Caco-2 (cell line): Measurements from ENCODE around the gene USH2A. TPM values are rescaled to one million over a fixed set of nuclear protein-coding genes. Genes with fewer than 3 reads are reported as not detected.
A peak's percentile ranks its signal among the peaks of the same experiment; 100 is the strongest.

Source experiments
- BruUV-seq: library from RNA; stranded (reverse); fragments of 400-500 nt; replicated peaks from 2 replicates; lab custom pipeline; 2021; lab: Mats Ljungman, UMichigan
- CTCF ChIA-PET: fragments of 300-600 bp; sonication (Branson Sonifier 250); formaldehyde crosslinking; loops from one replicate; lab custom pipeline; 2022; ENCODE audit warnings: antibody characterized with exemption; lab: Charles Lee
- POLR2A ChIA-PET: fragments of 300-600 bp; sonication (Branson Sonifier 250); formaldehyde crosslinking; loops from one replicate; lab custom pipeline; 2022; ENCODE audit warnings: antibody characterized with exemption; lab: Charles Lee
- DNase-seq, 2 experiments: peaks; one replicate each; pipeline versions ENCODE4 v3.0.0 to v3.0.0-alpha.2; 2020 to 2022
- H3K27me3 ChIP-seq: replicated peaks from 2 replicates; pipeline ENCODE4 v1.6.0; 2011; ENCODE audit warnings: low read length; ENCODE audit not compliant: control insufficient read depth, insufficient read depth
- H3K36me3 ChIP-seq: 2 replicates; pipeline ENCODE4 v1.5.1; 2011; ENCODE audit warnings: low read length; ENCODE audit not compliant: control insufficient read depth, insufficient read depth
- H3K4me1 ChIP-seq: fragments of 250-450 bp; sonication (Bioruptor Pico); 2 replicates; pipeline ENCODE4 v1.5.1; 2020; ENCODE audit warnings: mild to moderate bottlenecking
- H3K4me3 ChIP-seq: 2 replicates; pipeline ENCODE4 v1.5.1; 2011; ENCODE audit warnings: low read depth, mild to moderate bottlenecking, control low read depth, low read length
- H3K9me3 ChIP-seq: fragments of 250-450 bp; sonication (Bioruptor Pico); 2 replicates; pipeline ENCODE4 v1.5.1; 2020; ENCODE audit warnings: mild to moderate bottlenecking, moderate library complexity
- H3K27ac Mint-ChIP-seq: one replicate; pipeline ENCODE4 v1.8.0; 2022; ENCODE audit warnings: mixed read lengths; ENCODE audit not compliant: unreplicated experiment
- H3K27me3 Mint-ChIP-seq: one replicate; pipeline ENCODE4 v1.8.0; 2022; ENCODE audit warnings: mixed read lengths; ENCODE audit not compliant: insufficient read depth, unreplicated experiment
- H3K36me3 Mint-ChIP-seq: one replicate; pipeline ENCODE4 v1.8.0; 2022; ENCODE audit warnings: mild to moderate bottlenecking, mixed read lengths; ENCODE audit not compliant: insufficient read depth, unreplicated experiment
- H3K4me1 Mint-ChIP-seq: one replicate; pipeline ENCODE4 v1.8.0; 2022; ENCODE audit warnings: low read depth, mixed read lengths; ENCODE audit not compliant: unreplicated experiment
- H3K4me3 Mint-ChIP-seq: one replicate; pipeline ENCODE4 v1.8.0; 2022; ENCODE audit warnings: mild to moderate bottlenecking, moderate library complexity, mixed read lengths; ENCODE audit not compliant: unreplicated experiment
- H3K9me3 Mint-ChIP-seq: one replicate; pipeline ENCODE4 v1.8.0; 2022; ENCODE audit warnings: mixed read lengths; ENCODE audit not compliant: unreplicated experiment
- CTCF ChIP-seq, 2 experiments: fragments of 200-600 bp in 1 of 2; IDR thresholded peaks; 1 replicate in 1 of 2; 2 replicates in 1 of 2; pipeline versions ENCODE4 v1.5.1 to v1.8.0; 2011 to 2022; ENCODE audit warnings: antibody characterized with exemption in 1 of 2, control low read depth in 1 of 2, inconsistent platforms in 1 of 2, low read depth in 1 of 2, low read length in 1 of 2, mild to moderate bottlenecking in 1 of 2, moderate library complexity in 1 of 2; ENCODE audit not compliant: insufficient read depth in 1 of 2, severe bottlenecking in 1 of 2, unreplicated experiment in 1 of 2
- intact Hi-C: fragments of 100-400 bp; cut with micrococcal nuclease; formaldehyde crosslinking; loops from one replicate; pipeline ENCODE4 v1.10.0; 2022; ENCODE audit not compliant: unreplicated experiment
- total RNA-seq: library from RNA; stranded (reverse); gene quantifications from 2 replicates; pipeline ENCODE4 v1.2.3, GENCODE V29; 2022

The USH2A gene
- total RNA-seq, 1 experiment from 2014 or later: 0.11 TPM

GRCh38 chr1:216124192-216124781 is 299.0 kb downstream of the USH2A start:
- no peaks in the 10 kb centered on the region for H3K36me3 Mint-ChIP-seq
- CTCF ChIA-PET: no interaction called here
- no TSS peak for BruUV-seq
- H3K4me1 ChIP-seq: no peaks in the 10 kb centered on the region
- no peaks in the 10 kb centered on the region for H3K36me3 ChIP-seq
- no peak for TF ChIP-seq CTCF (IDR thresholded peaks at IDR 0.05; ENCODE audit: insufficient read depth in 1 of 2, low read depth in 1 of 2, low read length in 1 of 2, severe bottlenecking in 1 of 2, unreplicated experiment in 1 of 2)
- intact Hi-C loops: no loop called here
- no peak overlapping the region for H3K4me3 Mint-ChIP-seq
- no peaks in the 10 kb centered on the region for H3K4me1 Mint-ChIP-seq
- H3K27me3 Mint-ChIP-seq: peaks cover 3% of the 10 kb centered on the region
- no peaks in the 10 kb centered on the region for H3K27me3 ChIP-seq
- POLR2A ChIA-PET: no interaction called here
- H3K4me3 ChIP-seq: no peak overlapping the region
- no peaks in the 10 kb centered on the region for H3K9me3 Mint-ChIP-seq
- no peaks in the 10 kb centered on the region for H3K9me3 ChIP-seq
- no peak overlapping the region for H3K27ac Mint-ChIP-seq
- DNase-seq: no peak

GRCh38 chr1:216123446-216124191 is 299.6 kb downstream of the USH2A start:
- no peaks in the 10 kb centered on the region for H3K36me3 ChIP-seq
- no peaks in the 10 kb centered on the region for H3K27me3 ChIP-seq
- intact Hi-C loops: no loop called here
- DNase-seq: no peak
- H3K4me1 Mint-ChIP-seq: no peaks in the 10 kb centered on the region
- H3K4me1 ChIP-seq: no peaks in the 10 kb centered on the region
- H3K4me3 ChIP-seq: no peak overlapping the region
- CTCF ChIA-PET: no interaction called here
- no peaks in the 10 kb centered on the region for H3K9me3 ChIP-seq
- no peak overlapping the region for H3K27ac Mint-ChIP-seq
- no peak overlapping the region for H3K4me3 Mint-ChIP-seq
- BruUV-seq: no TSS peak
- no peaks in the 10 kb centered on the region for H3K9me3 Mint-ChIP-seq
- H3K36me3 Mint-ChIP-seq: no peaks in the 10 kb centered on the region
- POLR2A ChIA-PET: no interaction called here
- H3K27me3 Mint-ChIP-seq: peaks cover under 1% of the 10 kb centered on the region
- TF ChIP-seq CTCF (IDR thresholded peaks at IDR 0.05; ENCODE audit: insufficient read depth in 1 of 2, low read depth in 1 of 2, low read length in 1 of 2, severe bottlenecking in 1 of 2, unreplicated experiment in 1 of 2): no peak

- Histone ChIP-seq H3K36me3 (no peaks in the 10 kb centered on the region), H3K27me3 (no peaks in the 10 kb centered on the region), H3K9me3 (no peaks in the 10 kb centered on the region), H3K4me1 (no peaks in the 10 kb centered on the region), H3K4me3 (no peak overlapping the region)
- intact Hi-C loops: loop anchor here (1.0 to 10.0 kb wide), 7 partner anchors 75 to 445 kb away; no protein-coding TSS in a partner anchor
- ChIA-PET POLR2A (no interaction called here), CTCF (interaction anchor here (1.3 to 1.5 kb wide), 2 partner anchors 75 to 102 kb away, joined by 4 to 9 read pairs; no protein-coding TSS in a partner anchor)
- Mint-ChIP-seq H3K4me1 (no peaks in the 10 kb centered on the region), H3K27ac (no peak overlapping the region), H3K9me3 (no peaks in the 10 kb centered on the region), H3K4me3 (no peak overlapping the region), H3K36me3 (no peaks in the 10 kb centered on the region), H3K27me3 (no peaks in the 10 kb centered on the region)
- DNase-seq: peak in 1 of 2 experiments; percentile 36
- no TSS peak for BruUV-seq
- TF ChIP-seq CTCF (IDR thresholded peaks at IDR 0.05; ENCODE audit: insufficient read depth in 1 of 2, low read depth in 1 of 2, low read length in 1 of 2, severe bottlenecking in 1 of 2, unreplicated experiment in 1 of 2): peak; percentile 53 to 61
Observed at GRCh38 chr1:216119600-216119999, 303.6 kb downstream of the USH2A start.
